ENCODE data around the gene NYNRIN.

DNA sequence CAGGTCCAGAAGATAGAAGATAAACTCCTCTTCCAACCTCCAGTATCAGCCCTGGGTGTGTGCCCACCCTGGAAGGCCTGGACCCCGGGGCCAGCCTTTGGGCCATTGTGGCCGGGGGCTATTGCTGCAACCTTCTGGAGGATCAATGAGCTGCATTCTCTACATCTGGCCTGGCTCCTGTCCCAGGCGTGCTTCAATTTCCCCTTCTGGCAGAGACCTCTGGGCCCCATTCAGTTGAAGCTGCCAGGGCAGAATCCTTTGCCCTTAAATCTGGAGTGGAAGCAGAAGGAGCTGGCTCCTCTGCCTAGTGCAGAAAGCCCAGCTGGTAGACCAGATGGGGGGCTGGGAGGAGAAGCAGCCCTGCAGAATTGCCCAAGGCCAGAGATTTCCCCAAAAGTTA lies 10.0 kb downstream of the NYNRIN start:
- TF ChIP-seq, protein P1, sequence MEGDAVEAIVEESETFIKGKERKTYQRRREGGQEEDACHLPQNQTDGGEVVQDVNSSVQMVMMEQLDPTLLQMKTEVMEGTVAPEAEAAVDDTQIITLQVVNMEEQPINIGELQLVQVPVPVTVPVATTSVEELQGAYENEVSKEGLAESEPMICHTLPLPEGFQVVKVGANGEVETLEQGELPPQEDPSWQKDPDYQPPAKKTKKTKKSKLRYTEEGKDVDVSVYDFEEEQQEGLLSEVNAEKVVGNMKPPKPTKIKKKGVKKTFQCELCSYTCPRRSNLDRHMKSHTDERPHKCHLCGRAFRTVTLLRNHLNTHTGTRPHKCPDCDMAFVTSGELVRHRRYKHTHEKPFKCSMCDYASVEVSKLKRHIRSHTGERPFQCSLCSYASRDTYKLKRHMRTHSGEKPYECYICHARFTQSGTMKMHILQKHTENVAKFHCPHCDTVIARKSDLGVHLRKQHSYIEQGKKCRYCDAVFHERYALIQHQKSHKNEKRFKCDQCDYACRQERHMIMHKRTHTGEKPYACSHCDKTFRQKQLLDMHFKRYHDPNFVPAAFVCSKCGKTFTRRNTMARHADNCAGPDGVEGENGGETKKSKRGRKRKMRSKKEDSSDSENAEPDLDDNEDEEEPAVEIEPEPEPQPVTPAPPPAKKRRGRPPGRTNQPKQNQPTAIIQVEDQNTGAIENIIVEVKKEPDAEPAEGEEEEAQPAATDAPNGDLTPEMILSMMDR (conservative IDR thresholded peaks at IDR 0.05 in 1 of 2, IDR thresholded peaks at IDR 0.05 in 1 of 2; ENCODE audit: extremely low read depth in 1 of 2, insufficient read depth in 1 of 2, low read depth in 1 of 2, low read length in 2 of 2): no peak
- TF ChIP-seq EZH2 (IDR thresholded peaks at IDR 0.05; ENCODE audit: borderline replicate concordance, low read length): no peak
